Heart right ventricle (tissue), 16 donors: ENCODE measurements around the gene RABAC1. TPM values are rescaled to one million over a fixed set of nuclear protein-coding genes. Genes with fewer than 3 reads are reported as not detected.

Experiments
- ATAC-seq, 8 donors: fragments of 200-7000 bp; cut with Tn5 transposase; one replicate each; pipeline ENCODE4 v1.9.1; 2020; ENCODE audit warnings: mild to moderate bottlenecking in 8 of 8, moderate library complexity in 8 of 8, moderate number of reproducible peaks in 1 of 8
- DNase-seq, 2 donors: peaks; one replicate each; pipeline ENCODE4 v3.0.0-alpha.2; 2020
- H3K27ac ChIP-seq, 10 donors: fragments of 200-600 bp; sonication (generic) in 2 of 10; one replicate each; pipeline versions ENCODE4 v1.5.0 to v1.8.0; 2020 to 2022; ENCODE audit warnings: mild to moderate bottlenecking in 3 of 10
- H3K27me3 ChIP-seq, 7 donors: fragments of 200-600 bp; one replicate each; pipeline ENCODE4 v1.8.0; 2021 to 2022; ENCODE audit warnings: mild to moderate bottlenecking in 2 of 7
- H3K36me3 ChIP-seq, 9 donors: fragments of 200-600 bp; sonication (generic) in 1 of 9; one replicate each; pipeline versions ENCODE4 v1.5.0 to v1.8.0; 2020 to 2022; ENCODE audit warnings: mild to moderate bottlenecking in 2 of 9
- H3K4me1 ChIP-seq, 9 donors: fragments of 200-600 bp; sonication (generic) in 1 of 9; one replicate each; pipeline versions ENCODE4 v1.5.0 to v1.8.0; 2020 to 2022; ENCODE audit warnings: mild to moderate bottlenecking in 4 of 9
- H3K4me3 ChIP-seq, 10 donors: fragments of 200-600 bp; sonication (generic) in 2 of 10; one replicate each; pipeline versions ENCODE4 v1.5.0 to v1.8.0; 2020 to 2022; ENCODE audit warnings: mild to moderate bottlenecking in 7 of 10, moderate library complexity in 2 of 10
- H3K9me3 ChIP-seq, 11 donors: fragments of 200-600 bp in 10 of 11; sonication (generic) in 2 of 11; one replicate each; pipeline versions ENCODE4 v1.5.0 to v1.8.0; 2013 to 2022; ENCODE audit warnings: mild to moderate bottlenecking in 2 of 11, control low read depth in 1 of 11, moderate library complexity in 1 of 11
- CTCF ChIP-seq, 9 donors: fragments of 200-600 bp; sonication (generic) in 2 of 9; IDR thresholded peaks; one replicate each; pipeline versions ENCODE4 v1.5.0 to v1.8.0; 2021 to 2022; ENCODE audit warnings: antibody characterized with exemption in 9 of 9, mild to moderate bottlenecking in 5 of 9, moderate library complexity in 1 of 9
- WGBS, 2 donors: extraction: QIAGEN DNeasy Blood & Tissue Kit; methylation state at CpG; one replicate each; pipeline ENCODE4 v1.1.7; 2013; ENCODE audit warnings: inconsistent platforms in 1 of 2; 5-methylcytosine and 5-hydroxymethylcytosine counted together
- intact Hi-C, 10 donors: fragments of 100-400 bp; cut with DNase I; formaldehyde crosslinking; loops; one replicate each; pipeline versions ENCODE4 v1.11.1 to v1.14.2; 2022
- polyA plus RNA-seq, 2 donors: library from polyadenylated mRNA; stranded (reverse); fragments of 200-250 nt; gene quantifications; one replicate each; pipeline ENCODE4 v1.2.3, GENCODE V29; 2013
- total RNA-seq, 10 donors: library from RNA; stranded (reverse); fragmentation: NEBNext Ultra II Directional in 3 of 10; extraction: Animal tissue kit (Norgen Biotek cat#: 25700) in 3 of 10; gene quantifications; one replicate each; pipeline versions ENCODE4 v1.2.1 to v1.2.4, GENCODE V29; 2021 to 2023
- donor health status: Arrhythmogenic right ventricular cardiomyopathy.
- donor health status: ischemic (EF 13 %, LVEDD 7.1; RV severe dilation, severe dysfunction).
- donor health status: healthy with polysubstance abuse.
- donor health status: DM: no; HTN: yes; CAD: no.
- donor health status: DM: no; HTN: no; CAD: no.
- donor health status: ischemic (EF 25% LVEDD 6.9; RV normal size, moderate dysfunction).
- donor health status: ischemic (EF 25% LVEDD 5.7; RV mildly dilated, moderate dysfunction).
- donor health status: healthy.
- donor health status: DM: yes; HTN: yes; CAD: no.
- donor health status: Ischemic cardiomyopathy.
- donor health status: ischemic (EF 35%, LVEDD 5.7; RV mildly dilated, moderate dysfunction).
- donor health status: nonischemic (EF 11% LVEDD 7.7; RV severe dilation, severe dysfunction).
- donor health status: DM: yes; HTN: yes; CAD: no.
- donor health status: PGD.
- donor health status: ischemic (EF 29% LVEDD 5.4; RV normal size, mild dysfunction).
- donor health status: nonischemic (EF 23%, LVEDD 6.1; RV moderate dilation, normal function).

Gene RABAC1
- total and polyA plus RNA-seq, 12 donors, result 34.5 to 270 (median 54.8) TPM

- WGBS, 2 donors, result 49 to 65% methylated on average over 14 to 15 of the region's 15 CpGs
- DNase-seq (no peak), ATAC-seq (no peak)
- intact Hi-C loops, result loop anchor here in 6 of 10 donors (5.0 to 10.0 kb wide), 5 partner anchors 52 to 922 kb away; partner anchors contain the start of genes CD79A (in 3 of the 6) and ARHGEF1 (in 1 of the 6)
- no peak overlapping the region for H3K27ac ChIP-seq
- H3K9me3 ChIP-seq, result no peaks in the 10 kb centered on the region
- no peak for TF ChIP-seq CTCF (IDR thresholded peaks at IDR 0.05)
- H3K27me3 ChIP-seq, result peaks cover 4 to 84% (median 74%) of the 10 kb centered on the region in 7 donors
- H3K36me3 ChIP-seq, result no peaks in the 10 kb centered on the region
- peaks cover 0 to 18% (median 13%) of the 10 kb centered on the region in 9 donors for H3K4me1 ChIP-seq
- H3K4me3 ChIP-seq, result no peak overlapping the region
These were observed 22.2 kb downstream of the RABAC1 start for GRCh38 chr19:41936961-41937360.

- intact Hi-C loops, result loop anchor here in 6 of 10 donors (5.0 to 10.0 kb wide), 5 partner anchors 52 to 922 kb away; partner anchors contain the start of genes CD79A (in 3 of the 6) and ARHGEF1 (in 1 of the 6)
- H3K4me3 ChIP-seq, result no peak overlapping the region
- H3K9me3 ChIP-seq, result no peaks in the 10 kb centered on the region
These were observed 22.7 kb downstream of the RABAC1 start for GRCh38 chr19:41936416-41936850.

GRCh38 chr19:41935760-41936415 is 23.2 kb downstream of the RABAC1 start:
- Histone ChIP-seq H3K27me3 (peaks cover 13 to 84% (median 74%) of the 10 kb centered on the region in 7 donors), H3K4me3 (no peak overlapping the region), H3K36me3 (no peaks in the 10 kb centered on the region), H3K9me3 (no peaks in the 10 kb centered on the region), H3K4me1 (peaks cover 0 to 18% (median 11%) of the 10 kb centered on the region in 9 donors), H3K27ac (no peak overlapping the region)
- peak in 1 of 8 donors; percentile 19 for ATAC-seq
- 25 to 28% methylated on average over 26 of the region's 26 CpGs for WGBS, 2 donors
- TF ChIP-seq CTCF (IDR thresholded peaks at IDR 0.05), result no peak
- intact Hi-C loops, result loop anchor here in 8 of 10 donors (1.0 to 10.0 kb wide), 7 partner anchors 51 to 921 kb away; partner anchors contain the start of genes CD79A (in 3 of the 8) and ARHGEF1 (in 1 of the 8)
- no peak for DNase-seq

More at GRCh38 chr19:41936416-41936850, 22.7 kb downstream of the RABAC1 start:
- Histone ChIP-seq H3K36me3 (no peaks in the 10 kb centered on the region), H3K4me1 (peaks cover 0 to 18% (median 13%) of the 10 kb centered on the region in 9 donors), H3K27ac (no peak overlapping the region), H3K27me3 (peaks cover 7 to 84% (median 74%) of the 10 kb centered on the region in 7 donors)
- ATAC-seq (peak in 1 of 8 donors; percentile 8), DNase-seq (no peak)
- WGBS, 2 donors, result 71 to 75% methylated on average over 8 of the region's 8 CpGs
- no peak for TF ChIP-seq CTCF (IDR thresholded peaks at IDR 0.05)

- peaks cover 13 to 84% (median 74%) of the 10 kb centered on the region in 7 donors for H3K27me3 ChIP-seq
- H3K4me3 ChIP-seq, result no peak overlapping the region
- H3K9me3 ChIP-seq, result no peaks in the 10 kb centered on the region
- H3K36me3 ChIP-seq, result no peaks in the 10 kb centered on the region
- WGBS, 2 donors, result 23% methylated on average over 7 of the region's 7 CpGs
- H3K4me1 ChIP-seq, result peaks cover 0 to 9% (median 2%) of the 10 kb centered on the region in 9 donors
- H3K27ac ChIP-seq, result no peak overlapping the region
- TF ChIP-seq CTCF (IDR thresholded peaks at IDR 0.05), result peak; percentile 70 to 87 (median 81)
- intact Hi-C loops, result loop anchor here in 9 of 10 donors (1.0 to 10.0 kb wide), 7 partner anchors 50 to 920 kb away; partner anchors contain the start of genes CD79A (in 3 of the 9) and ARHGEF1 (in 1 of the 9)
- DNase-seq (peak; percentile 63 to 76), ATAC-seq (peak; percentile 48 to 85 (median 74))
These were observed 24.2 kb downstream of the RABAC1 start for GRCh38 chr19:41934849-41935374.
